HG02885 (cell line): ENCODE results near the gene SH2D4B.

Source experiments
- ATAC-seq: cut with Tn5 transposase; IDR thresholded peaks from one replicate; pipeline ENCODE4 v1.9.1; 2021; ENCODE audit warnings: mild to moderate bottlenecking; ENCODE audit not compliant: unreplicated experiment, poor library complexity

The SH2D4B gene

GRCh38 chr10:80614576-80615416 lies 77.1 kb downstream of the SH2D4B start:
- ATAC-seq, result no peak

- ATAC-seq, result peak; percentile 61
Observed at GRCh38 chr10:80617807-80618206, 80.1 kb downstream of the SH2D4B start.

GRCh38 chr10:80619036-80619435 lies 81.3 kb downstream of the SH2D4B start:
- no peak for ATAC-seq

GRCh38 chr10:80622153-80622552 lies 84.5 kb downstream of the SH2D4B start:
- no peak for ATAC-seq

- ATAC-seq, result no peak
Observed at GRCh38 chr10:80630324-80630723, 92.6 kb downstream of the SH2D4B start.

GRCh38 chr10:80632742-80633141 lies 95.0 kb downstream of the SH2D4B start:
- no peak for ATAC-seq

GRCh38 chr10:80633383-80633860 lies 95.7 kb downstream of the SH2D4B start:
- no peak for ATAC-seq

GRCh38 chr10:80633910-80634309 lies 96.2 kb downstream of the SH2D4B start:
- no peak for ATAC-seq

- ATAC-seq, result no peak
Observed at GRCh38 chr10:80642661-80643060, 105.0 kb downstream of the SH2D4B start.

- no peak for ATAC-seq
Observed at GRCh38 chr10:80646366-80646765, 108.7 kb downstream of the SH2D4B start.

GRCh38 chr10:80647173-80647833 lies 109.6 kb downstream of the SH2D4B start:
- no peak for ATAC-seq

- ATAC-seq, result no peak
Observed at GRCh38 chr10:80648106-80648505, 110.4 kb downstream of the SH2D4B start.

- ATAC-seq, result no peak
Observed at GRCh38 chr10:80649183-80649582, 111.5 kb downstream of the SH2D4B start.

GRCh38 chr10:80655898-80656297 lies 118.2 kb downstream of the SH2D4B start:
- ATAC-seq, result no peak

- no peak for ATAC-seq
Observed at GRCh38 chr10:80658068-80658467, 120.4 kb downstream of the SH2D4B start.

- no peak for ATAC-seq
Observed at GRCh38 chr10:80659289-80659688, 121.6 kb downstream of the SH2D4B start.

- no peak for ATAC-seq
Observed at GRCh38 chr10:80660266-80660665, 122.6 kb downstream of the SH2D4B start.

- ATAC-seq, result no peak
Observed at GRCh38 chr10:80660736-80661135, 123.0 kb downstream of the SH2D4B start.

GRCh38 chr10:80661526-80661925 lies 123.8 kb downstream of the SH2D4B start:
- no peak for ATAC-seq

- peak; percentile 75 for ATAC-seq
Observed at GRCh38 chr10:80662429-80663261, 124.9 kb downstream of the SH2D4B start.
